NB4 (cell line): ENCODE measurements around the gene RMC1.

Experiments
- DNase-seq: peaks from one replicate; pipeline ENCODE4 v3.0.0; 2010; ENCODE audit warnings: low read depth
- H3K4me3 ChIP-seq: one replicate; pipeline ENCODE4 v1.5.1; 2011; ENCODE audit warnings: mild to moderate bottlenecking, low read depth, low read length, moderate library complexity
- MYC ChIP-seq: IDR thresholded peaks from 2 replicates; pipeline ENCODE4 v1.6.1; 2011; ENCODE audit warnings: low read depth, low read length
- POLR2A ChIP-seq: IDR thresholded peaks from 2 replicates; pipeline ENCODE4 v1.6.1; 2011; ENCODE audit warnings: mild to moderate bottlenecking; ENCODE audit not compliant: insufficient read length; ENCODE audit errors: extremely low read depth
- TF ChIP-seq, protein P1 (sequence below): IDR thresholded peaks from one replicate; pipeline ENCODE4 v1.5.1; 2012; ENCODE audit warnings: low read depth, low read length
- TF ChIP-seq, protein P2 (sequence below): IDR thresholded peaks from 2 replicates; pipeline ENCODE4 v1.6.1; 2011; ENCODE audit warnings: low read depth, low read length

The RMC1 gene

DNA sequence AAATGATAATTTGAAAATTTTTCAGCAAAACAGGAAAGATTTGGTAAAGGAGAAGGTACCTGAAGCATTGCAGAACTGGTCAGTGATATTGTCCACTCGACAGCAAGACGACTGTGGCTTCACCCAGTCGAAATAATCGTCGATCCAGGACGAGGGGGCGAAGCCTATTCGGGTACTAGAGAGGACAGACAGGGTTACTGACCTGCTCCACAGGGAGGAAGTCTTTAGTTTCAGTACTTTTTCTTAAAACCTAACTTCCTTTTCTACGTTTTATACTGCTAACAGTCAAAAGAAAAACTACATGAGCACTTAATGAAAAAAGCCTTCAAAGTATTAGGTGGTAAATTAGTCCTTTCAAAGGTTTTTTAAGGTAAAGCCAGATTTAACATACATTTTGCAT is 36.0 kb downstream of the RMC1 start:
- TF ChIP-seq MYC (no peak), POLR2A (no peak)
- TF ChIP-seq, protein P1, sequence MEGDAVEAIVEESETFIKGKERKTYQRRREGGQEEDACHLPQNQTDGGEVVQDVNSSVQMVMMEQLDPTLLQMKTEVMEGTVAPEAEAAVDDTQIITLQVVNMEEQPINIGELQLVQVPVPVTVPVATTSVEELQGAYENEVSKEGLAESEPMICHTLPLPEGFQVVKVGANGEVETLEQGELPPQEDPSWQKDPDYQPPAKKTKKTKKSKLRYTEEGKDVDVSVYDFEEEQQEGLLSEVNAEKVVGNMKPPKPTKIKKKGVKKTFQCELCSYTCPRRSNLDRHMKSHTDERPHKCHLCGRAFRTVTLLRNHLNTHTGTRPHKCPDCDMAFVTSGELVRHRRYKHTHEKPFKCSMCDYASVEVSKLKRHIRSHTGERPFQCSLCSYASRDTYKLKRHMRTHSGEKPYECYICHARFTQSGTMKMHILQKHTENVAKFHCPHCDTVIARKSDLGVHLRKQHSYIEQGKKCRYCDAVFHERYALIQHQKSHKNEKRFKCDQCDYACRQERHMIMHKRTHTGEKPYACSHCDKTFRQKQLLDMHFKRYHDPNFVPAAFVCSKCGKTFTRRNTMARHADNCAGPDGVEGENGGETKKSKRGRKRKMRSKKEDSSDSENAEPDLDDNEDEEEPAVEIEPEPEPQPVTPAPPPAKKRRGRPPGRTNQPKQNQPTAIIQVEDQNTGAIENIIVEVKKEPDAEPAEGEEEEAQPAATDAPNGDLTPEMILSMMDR = no peak
- TF ChIP-seq, protein P2, sequence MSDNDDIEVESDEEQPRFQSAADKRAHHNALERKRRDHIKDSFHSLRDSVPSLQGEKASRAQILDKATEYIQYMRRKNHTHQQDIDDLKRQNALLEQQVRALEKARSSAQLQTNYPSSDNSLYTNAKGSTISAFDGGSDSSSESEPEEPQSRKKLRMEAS = no peak
- no peak for DNase-seq
- no peak overlapping the region for H3K4me3 ChIP-seq

DNA sequence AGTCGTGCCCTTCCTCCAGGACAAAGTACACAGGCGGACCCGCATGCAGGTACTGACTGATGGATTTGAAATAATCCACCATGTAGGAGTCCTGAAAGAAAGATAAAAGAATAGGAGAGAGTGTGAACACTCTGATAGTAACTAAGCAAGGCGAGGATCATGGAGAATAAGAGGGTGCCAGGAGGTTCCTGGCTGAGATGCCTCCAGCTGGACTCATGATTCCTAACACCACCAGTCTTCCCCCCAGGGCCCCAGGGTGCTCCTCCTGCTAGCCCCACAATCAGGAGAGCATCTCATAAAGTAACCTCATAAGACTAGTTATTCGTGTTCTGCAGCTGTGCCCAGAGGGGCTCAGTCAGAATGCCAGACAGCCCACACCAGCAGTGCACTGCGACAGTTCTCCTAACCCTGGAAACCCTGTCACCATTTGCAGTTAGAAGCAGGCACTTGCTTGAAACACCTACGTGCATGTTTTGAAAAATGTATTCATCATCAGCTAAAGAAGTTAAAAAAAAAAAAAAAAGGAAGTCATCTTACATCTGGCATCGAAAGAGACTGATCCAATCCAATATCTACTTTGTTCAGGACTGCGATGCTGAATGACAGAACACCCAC is 36.7 kb downstream of the RMC1 start:
- TF ChIP-seq POLR2A (no peak), MYC (no peak)
- TF ChIP-seq, protein P1 = no peak
- TF ChIP-seq, protein P2 = no peak
- DNase-seq = no peak
- H3K4me3 ChIP-seq = no peak overlapping the region

DNA sequence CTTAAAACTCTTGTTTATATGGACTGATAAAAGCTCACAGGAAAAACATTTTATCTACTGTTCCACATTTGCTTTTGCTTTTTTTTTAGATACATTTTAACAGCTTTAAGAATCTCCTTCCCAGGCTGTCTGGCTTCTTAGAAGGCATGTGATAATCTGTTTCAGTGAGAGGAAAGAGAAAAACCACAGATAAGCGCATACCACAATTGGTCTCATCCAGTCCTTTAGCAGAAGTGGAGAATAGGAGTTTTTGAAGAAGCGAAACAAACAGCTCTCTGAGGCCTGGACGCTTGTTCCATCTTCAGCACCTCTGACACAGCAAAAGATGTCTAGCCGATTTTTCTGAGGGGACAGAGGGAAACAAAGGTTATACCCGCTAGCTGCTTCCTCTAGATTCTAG is 37.6 kb downstream of the RMC1 start:
- TF ChIP-seq, protein P2 = no peak
- TF ChIP-seq, protein P1 = no peak
- TF ChIP-seq POLR2A (no peak), MYC (no peak)
- no peak for DNase-seq
- no peak overlapping the region for H3K4me3 ChIP-seq

DNA sequence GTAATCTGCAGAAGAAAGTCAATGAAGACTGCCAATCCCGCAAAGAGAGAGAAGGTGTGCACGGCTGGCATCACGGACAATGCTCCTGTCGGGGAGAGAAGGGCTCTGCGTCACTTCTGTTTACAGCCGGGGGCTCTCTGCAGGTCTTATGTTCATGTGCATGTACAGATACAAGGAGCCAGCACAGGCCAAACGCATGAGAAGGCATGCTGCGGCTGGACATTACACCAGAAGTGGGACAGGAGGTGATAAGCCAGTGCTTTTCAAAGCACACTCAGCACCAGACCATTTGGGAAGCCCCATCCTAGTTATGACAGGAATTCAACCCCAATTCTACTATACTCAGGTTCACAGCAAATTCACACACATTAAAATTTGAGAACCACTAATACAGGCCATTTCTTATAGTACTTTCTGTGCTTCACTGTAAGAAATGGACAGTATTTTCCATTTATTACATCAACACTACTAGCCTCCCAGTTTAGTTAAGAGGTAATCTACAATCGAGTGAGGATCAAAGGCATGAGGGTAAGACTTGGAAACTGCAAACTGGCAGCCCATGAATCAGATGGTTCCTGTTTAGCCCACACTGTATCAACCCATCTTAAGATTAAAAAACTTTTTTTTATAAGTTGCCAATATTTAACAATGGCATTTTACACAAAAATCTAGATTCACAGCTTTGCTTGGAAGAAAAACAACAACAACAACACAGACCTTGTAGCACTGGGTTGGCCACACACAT is 38.2 kb downstream of the RMC1 start:
- H3K4me3 ChIP-seq = no peak overlapping the region
- TF ChIP-seq POLR2A (no peak), MYC (no peak)
- TF ChIP-seq, protein P2 = no peak
- TF ChIP-seq, protein P1 = no peak
- DNase-seq = no peak

DNA sequence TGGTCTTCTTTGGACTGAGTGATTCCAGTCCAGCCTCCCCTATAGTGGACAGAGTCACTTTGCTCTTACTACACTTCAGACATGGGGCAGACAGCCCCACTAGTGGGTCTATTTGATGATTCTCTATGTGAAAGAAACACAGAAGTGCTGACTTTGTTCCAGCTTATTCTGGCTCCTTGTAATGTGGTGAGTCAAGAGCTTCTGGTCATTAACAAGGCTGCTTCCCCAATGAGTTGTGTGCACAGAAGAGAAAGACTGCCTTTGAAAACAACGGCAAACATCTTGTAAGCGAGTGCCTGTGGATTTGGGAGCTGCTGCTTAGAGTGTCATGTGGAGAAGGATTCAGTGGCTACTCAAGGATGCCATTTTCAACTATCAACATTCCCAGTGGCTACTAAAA is 39.1 kb downstream of the RMC1 start:
- H3K4me3 ChIP-seq = no peak overlapping the region
- no peak for DNase-seq
- TF ChIP-seq, protein P1 = no peak
- TF ChIP-seq POLR2A = no peak
- TF ChIP-seq, protein P2 = no peak
- no peak for TF ChIP-seq MYC
